DMS 273 (cell line): Measurements from ENCODE around the gene PTPN13.

ENCODE experiments used
- DNase-seq: peaks from one replicate; lab custom pipeline; 2025; ENCODE audit not compliant: unreplicated experiment; lab: John Stamatoyannopoulos, UW

PTPN13 gene

GRCh38 chr4:86593688-86594558 is at the start of gene PTPN13:
PTPN13 (plus strand) TSS chr4:86594315; CDS start chr4:86635257, 40,942 bp downstream.
- DNase-seq: peak; percentile 98

- no peak for DNase-seq
These were observed 47.0 kb upstream of the PTPN13 start for GRCh38 chr4:86547140-86547539.

- no peak for DNase-seq
These were observed 44.8 kb upstream of the PTPN13 start for GRCh38 chr4:86549163-86549788.

- DNase-seq: no peak
These were observed 42.7 kb upstream of the PTPN13 start for GRCh38 chr4:86551387-86551786.

- no peak for DNase-seq
These were observed 39.5 kb upstream of the PTPN13 start for GRCh38 chr4:86554646-86555045.

GRCh38 chr4:86556791-86557415 is 37.2 kb upstream of the PTPN13 start:
- DNase-seq: no peak

GRCh38 chr4:86557526-86557925 is 36.6 kb upstream of the PTPN13 start:
- DNase-seq: no peak

- no peak for DNase-seq
These were observed 35.9 kb upstream of the PTPN13 start for GRCh38 chr4:86558258-86558657.

- DNase-seq: no peak
These were observed 35.3 kb upstream of the PTPN13 start for GRCh38 chr4:86558797-86559196.

- DNase-seq: no peak
These were observed 33.7 kb upstream of the PTPN13 start for GRCh38 chr4:86560447-86560846.

GRCh38 chr4:86561256-86561655 is 32.9 kb upstream of the PTPN13 start:
- no peak for DNase-seq

- DNase-seq: no peak
These were observed 30.7 kb upstream of the PTPN13 start for GRCh38 chr4:86563416-86563815.

- DNase-seq: peak; percentile 3
These were observed 29.3 kb upstream of the PTPN13 start for GRCh38 chr4:86564795-86565194.

GRCh38 chr4:86565651-86566050 is 28.5 kb upstream of the PTPN13 start:
- DNase-seq: no peak

- no peak for DNase-seq
These were observed 24.8 kb upstream of the PTPN13 start for GRCh38 chr4:86569103-86569870.

- no peak for DNase-seq
These were observed 14.2 kb upstream of the PTPN13 start for GRCh38 chr4:86579941-86580340.

GRCh38 chr4:86582410-86582809 is 11.7 kb upstream of the PTPN13 start:
- DNase-seq: peak; percentile 35

GRCh38 chr4:86586160-86586572 is 7.9 kb upstream of the PTPN13 start:
- DNase-seq: no peak

GRCh38 chr4:86586626-86587380 is 7.3 kb upstream of the PTPN13 start:
- DNase-seq: no peak

GRCh38 chr4:86587381-86588140 is 6.6 kb upstream of the PTPN13 start:
- no peak for DNase-seq
